IPS-NIHi7 (cell line): Measurements from ENCODE around the gene LAMB1.

Experiments used
- DNase-seq: peaks from one replicate; pipeline ENCODE4 v3.0.0; 2012; ENCODE audit warnings: mixed read lengths; ENCODE audit errors: extremely low spot score

Gene LAMB1

DNA sequence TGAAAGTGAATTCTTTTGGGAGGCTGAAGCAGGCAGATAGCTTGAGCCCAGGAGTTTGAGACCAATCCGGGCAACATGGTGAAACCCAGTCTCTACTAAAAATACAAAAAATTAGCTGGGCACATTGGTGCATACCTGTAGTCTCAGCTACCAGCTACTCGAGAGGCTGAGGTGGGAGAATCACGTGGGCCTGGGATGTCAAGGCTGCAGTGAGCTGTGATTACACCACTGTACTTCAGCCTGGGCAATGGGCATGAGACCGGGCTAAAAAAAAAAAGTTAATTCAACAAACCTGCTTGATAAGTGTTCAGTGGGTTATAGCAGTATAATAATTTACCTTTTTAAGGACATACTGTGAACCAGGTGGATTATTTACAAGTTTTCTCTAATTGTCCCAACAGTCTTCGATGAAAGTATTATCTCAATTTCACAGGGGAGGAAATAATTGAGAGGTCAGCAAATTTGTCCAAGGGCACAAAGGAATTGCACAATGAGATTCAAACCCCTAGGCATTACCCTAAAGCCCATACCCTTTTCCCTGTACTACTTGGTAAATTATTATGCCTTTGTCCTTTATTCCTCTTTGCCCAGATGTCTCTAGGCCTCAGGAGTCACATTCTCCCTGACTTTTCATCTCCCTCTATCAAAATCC, 125.1 kb downstream of the LAMB1 start:
- no peak for DNase-seq

DNA sequence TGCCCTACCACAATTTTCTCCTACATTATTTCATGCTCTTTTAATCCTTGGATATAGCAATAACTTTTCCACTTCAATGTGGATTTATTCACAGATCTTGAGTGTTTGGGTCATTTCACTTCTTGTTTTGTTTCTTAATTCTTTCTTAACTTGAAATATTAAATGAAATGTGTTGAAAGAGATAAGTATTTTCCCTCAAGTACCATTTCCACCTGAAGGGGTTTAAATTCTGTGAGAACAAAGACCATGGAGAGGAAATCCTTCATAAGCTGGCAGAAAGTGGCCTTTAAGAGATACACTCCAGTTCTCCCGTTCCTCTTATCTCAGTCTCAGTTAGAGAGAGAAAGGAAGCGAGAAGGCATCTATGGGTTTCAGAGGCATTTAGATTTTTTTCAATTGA, 126.0 kb downstream of the LAMB1 start:
- no peak for DNase-seq

DNA sequence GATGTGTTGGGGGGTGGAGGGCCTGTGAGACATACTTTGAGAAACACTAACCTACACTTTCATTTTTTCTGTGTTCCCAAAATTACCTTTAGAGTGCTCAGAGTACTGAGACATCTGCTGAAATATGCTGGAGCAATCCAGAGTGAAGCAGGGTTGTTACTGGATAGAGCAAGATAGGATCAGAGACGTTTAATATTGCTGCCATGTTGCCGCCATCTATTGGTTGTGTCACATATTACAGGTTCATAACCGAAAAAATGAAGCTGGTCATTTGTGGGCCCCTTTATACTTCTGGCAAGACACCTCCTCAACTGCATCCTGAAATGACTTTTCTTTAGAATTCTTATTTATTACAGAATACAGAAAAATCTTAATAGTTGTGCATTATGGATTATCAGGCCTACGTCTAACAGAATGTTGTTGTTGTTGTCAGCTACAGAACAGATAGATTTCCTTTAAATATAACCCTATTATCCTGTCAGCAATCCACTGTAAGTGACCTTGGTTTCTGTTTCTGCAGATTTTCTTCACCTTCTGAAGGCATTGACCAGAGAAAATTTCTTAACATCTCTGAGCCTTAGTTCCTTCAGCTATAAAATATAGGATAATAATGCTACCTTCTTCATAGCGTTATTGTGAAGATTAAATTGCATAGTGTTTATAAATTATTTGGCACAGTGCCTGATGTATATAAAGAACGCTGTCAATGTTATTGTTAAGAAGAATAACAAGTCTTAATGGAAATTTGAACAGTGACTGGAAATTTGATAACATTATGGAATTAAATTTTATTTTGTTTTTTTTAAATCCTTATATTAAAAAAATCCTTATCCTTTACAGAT, 128.1 kb downstream of the LAMB1 start:
- DNase-seq, result peak; percentile 63

DNA sequence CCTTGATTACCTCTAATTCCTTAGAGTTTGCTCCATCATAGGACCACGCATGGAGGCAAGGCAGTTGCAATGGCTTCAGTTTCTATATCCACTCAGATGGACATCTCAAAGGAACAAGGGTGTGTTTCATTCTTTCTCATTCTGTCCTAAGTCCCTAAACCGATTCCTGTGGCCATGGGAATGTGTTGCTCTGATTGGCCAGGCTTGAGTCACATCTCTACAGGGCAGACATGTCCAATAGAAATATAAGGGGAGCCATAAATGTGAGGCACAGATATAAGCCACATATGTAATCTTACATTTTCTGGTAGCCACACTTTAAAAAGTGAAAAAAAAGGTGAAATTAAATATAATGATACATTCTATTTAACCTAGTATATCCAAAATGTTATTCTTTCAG, 128.8 kb downstream of the LAMB1 start:
- no peak for DNase-seq
